GM12872 (cell line): Measurements from ENCODE around the gene GJB5.

ENCODE experiments used
- CTCF ChIP-seq: IDR thresholded peaks from 3 replicates; pipeline ENCODE4 v1.5.1; 2011; ENCODE audit warnings: low read depth, mild to moderate bottlenecking, low read length, moderate library complexity; ENCODE audit not compliant: insufficient read depth

GJB5 gene

GRCh38 chr1:34779962-34780361 is 25.1 kb downstream of the GJB5 start:
- TF ChIP-seq CTCF, result no peak

DNA sequence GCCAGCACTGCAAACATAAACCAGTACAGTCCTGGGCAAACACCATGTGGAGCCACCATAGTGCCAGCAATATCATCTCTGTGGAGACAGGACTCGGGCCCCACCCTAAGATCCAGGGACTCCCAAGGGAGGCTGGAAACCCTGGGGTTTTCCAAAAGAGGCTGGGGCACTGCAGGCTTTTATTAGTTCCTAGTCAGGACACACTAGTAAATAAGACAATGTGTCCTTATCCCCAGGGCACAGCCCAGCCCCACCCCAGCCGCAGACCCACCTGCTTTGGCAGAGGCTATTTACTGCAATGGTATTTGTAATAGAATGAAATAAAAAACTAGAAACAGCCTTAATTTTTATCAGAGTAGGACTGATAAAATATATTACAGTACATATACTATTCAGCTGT is 25.7 kb downstream of the GJB5 start:
- no peak for TF ChIP-seq CTCF

DNA sequence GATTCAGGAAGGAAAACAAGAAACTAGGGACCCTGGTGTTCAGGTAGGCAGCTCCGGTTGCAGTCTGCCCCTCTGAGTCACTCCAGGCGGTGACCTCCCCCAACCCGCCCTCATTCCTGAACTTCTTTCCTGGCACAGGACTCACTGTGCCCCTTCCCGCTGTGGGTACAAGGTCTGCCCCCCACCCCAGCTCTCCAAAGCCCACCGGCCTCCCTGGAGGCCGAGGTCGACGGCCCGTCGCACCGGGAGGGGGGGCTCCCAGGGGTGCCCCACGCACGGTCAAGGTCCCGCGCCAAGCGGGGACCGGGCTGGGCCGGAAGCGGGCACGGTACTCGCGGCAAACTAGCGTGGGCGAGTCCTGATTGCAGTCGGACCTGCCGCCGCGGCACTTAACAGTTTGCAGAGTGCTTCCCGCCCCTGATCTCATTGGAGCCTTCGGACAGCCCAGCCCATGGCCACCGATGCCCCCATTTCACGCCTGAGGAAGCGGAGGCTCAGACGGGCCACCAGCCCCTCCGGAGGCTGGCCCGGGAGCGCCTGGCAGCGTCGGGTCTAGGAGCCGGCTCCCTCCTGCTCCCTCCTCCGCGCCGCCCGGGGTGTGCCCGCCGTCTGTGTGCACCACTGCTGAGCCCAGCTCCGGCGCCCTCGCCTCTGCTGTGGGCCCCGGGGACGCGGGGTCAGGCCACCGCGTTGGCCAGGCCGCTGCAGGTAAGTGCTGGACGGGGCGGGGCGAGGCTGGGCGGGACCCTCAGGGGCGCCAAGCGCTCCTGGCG is 26.4 kb downstream of the GJB5 start, which contains the start of gene GJB3:
TSS of gene GJB3 (plus strand) at position 144 of the 773 bp plus-strand sequence. CDS start 3,549 bp downstream, outside the sequence.
- no peak for TF ChIP-seq CTCF

DNA sequence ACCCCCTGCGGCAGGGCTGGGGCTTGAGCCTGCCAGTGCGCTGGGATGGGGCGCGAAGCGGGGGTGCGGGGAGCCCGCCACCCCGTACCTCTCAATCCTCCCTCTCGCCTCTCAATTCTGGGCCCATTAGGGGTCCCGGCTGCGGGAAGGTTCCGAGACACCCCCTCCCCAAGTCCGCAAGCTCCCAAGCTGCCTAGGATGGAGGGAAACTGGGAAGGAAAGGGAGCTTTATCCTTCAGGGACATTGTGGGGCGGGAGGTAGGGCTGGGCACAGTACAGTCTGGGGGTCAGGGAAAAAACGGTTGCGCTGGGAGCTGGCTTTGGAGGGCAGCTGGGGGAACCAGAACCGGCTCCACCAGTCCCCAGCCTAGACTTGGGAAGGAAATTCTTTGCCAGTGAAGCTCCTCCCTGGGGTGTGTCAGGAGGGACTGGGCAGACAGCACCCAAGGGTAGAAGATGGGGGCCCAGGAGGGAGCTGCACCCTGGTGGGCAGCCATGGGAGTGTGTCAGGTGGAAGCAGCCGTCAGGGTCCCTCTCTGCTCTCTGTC is 27.1 kb downstream of the GJB5 start:
- no peak for TF ChIP-seq CTCF

- no peak for TF ChIP-seq CTCF
Measured at GRCh38 chr1:34784751-34785221, 29.9 kb downstream of the GJB5 start.

DNA sequence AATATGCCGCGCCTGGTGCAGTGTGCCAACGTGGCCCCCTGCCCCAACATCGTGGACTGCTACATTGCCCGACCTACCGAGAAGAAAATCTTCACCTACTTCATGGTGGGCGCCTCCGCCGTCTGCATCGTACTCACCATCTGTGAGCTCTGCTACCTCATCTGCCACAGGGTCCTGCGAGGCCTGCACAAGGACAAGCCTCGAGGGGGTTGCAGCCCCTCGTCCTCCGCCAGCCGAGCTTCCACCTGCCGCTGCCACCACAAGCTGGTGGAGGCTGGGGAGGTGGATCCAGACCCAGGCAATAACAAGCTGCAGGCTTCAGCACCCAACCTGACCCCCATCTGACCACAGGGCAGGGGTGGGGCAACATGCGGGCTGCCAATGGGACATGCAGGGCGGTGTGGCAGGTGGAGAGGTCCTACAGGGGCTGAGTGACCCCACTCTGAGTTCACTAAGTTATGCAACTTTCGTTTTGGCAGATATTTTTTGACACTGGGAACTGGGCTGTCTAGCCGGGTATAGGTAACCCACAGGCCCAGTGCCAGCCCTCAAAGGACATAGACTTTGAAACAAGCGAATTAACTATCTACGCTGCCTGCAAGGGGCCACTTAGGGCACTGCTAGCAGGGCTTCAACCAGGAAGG is 30.5 kb downstream of the GJB5 start:
- TF ChIP-seq CTCF, result no peak

DNA sequence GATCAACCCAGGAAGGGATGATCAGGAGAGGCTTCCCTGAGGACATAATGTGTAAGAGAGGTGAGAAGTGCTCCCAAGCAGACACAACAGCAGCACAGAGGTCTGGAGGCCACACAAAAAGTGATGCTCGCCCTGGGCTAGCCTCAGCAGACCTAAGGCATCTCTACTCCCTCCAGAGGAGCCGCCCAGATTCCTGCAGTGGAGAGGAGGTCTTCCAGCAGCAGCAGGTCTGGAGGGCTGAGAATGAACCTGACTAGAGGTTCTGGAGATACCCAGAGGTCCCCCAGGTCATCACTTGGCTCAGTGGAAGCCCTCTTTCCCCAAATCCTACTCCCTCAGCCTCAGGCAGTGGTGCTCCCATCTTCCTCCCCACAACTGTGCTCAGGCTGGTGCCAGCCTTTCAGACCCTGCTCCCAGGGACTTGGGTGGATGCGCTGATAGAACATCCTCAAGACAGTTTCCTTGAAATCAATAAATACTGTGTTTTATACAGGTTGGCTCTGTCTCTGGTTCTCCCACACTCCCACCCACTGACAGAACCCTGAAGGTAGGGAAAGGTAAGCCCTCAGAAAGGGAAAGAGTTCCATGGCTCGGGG is 31.1 kb downstream of the GJB5 start:
- TF ChIP-seq CTCF, result no peak
